ENCODE results near the gene NFIC. TPM values are rescaled to one million over a fixed set of nuclear protein-coding genes. Genes with fewer than 3 reads are reported as not detected.

The NFIC gene
- total RNA-seq, 1 experiment from 2014 or later, result 0.82 TPM

DNA sequence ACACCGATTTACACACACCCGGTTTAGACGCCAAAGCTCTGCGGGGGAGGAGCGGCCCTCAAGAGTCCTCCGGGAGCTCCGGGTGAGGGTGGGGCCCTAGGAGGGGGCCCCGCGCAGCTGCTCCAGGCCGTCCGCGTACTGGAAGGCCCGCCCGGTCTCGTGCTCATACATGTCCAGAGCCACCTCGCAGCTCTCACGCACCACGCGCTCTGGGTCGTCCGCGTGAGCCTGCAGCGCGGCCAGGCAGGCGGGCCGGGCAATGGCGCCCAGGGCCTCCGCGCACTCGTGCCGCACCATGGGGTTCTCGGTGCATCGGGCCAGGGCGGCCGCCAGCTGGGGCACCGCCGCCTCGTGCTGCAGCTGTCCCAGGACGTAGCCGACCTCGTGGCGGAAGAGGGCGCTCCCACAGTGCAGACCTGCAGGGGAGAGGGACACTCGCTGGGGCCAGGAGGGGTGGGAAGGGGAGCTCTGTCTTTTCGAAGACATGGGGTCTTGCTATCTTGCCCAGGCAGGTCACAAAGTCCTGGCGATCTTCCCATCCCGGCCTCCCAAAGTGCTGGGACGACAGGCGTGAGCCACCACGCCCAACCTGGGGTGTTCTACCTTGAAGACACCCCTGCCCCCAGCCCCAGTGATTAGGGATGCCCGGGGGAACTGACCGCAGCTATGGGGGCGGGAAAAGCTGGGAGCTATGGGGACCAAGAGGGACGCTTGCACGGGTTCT, 125.2 kb downstream of the NFIC start:
- H2AFZ ChIP-seq (ENCODE audit: low read length), result no peak overlapping the region
- no peaks in the 10 kb centered on the region for H3K4me1 ChIP-seq (ENCODE audit: low read length)
- no peaks in the 10 kb centered on the region for H3K27me3 ChIP-seq (ENCODE audit: low read length)
- H3K36me3 ChIP-seq (ENCODE audit: insufficient read depth, low read length), result no peaks in the 10 kb centered on the region
- no peak for DNase-seq
- no peak overlapping the region for H3K27ac ChIP-seq (ENCODE audit: low read length)
- no peak overlapping the region for H3K4me3 ChIP-seq (ENCODE audit: low read length)
- no peak overlapping the region for H3K9ac ChIP-seq (ENCODE audit: low read length)
- no peak overlapping the region for H3K4me2 ChIP-seq (ENCODE audit: low read depth, low read length, poor library complexity, severe bottlenecking)
- no peaks in the 10 kb centered on the region for H3K9me2 ChIP-seq (replicated peaks; ENCODE audit: insufficient read depth, low read length)
- H4K20me1 ChIP-seq (ENCODE audit: insufficient read depth, low read depth, low read length), result no peaks in the 10 kb centered on the region
- no peaks in the 10 kb centered on the region for H3K79me2 ChIP-seq (ENCODE audit: low read length)
- H3K9me3 ChIP-seq (ENCODE audit: low read length), result no peaks in the 10 kb centered on the region

DNA sequence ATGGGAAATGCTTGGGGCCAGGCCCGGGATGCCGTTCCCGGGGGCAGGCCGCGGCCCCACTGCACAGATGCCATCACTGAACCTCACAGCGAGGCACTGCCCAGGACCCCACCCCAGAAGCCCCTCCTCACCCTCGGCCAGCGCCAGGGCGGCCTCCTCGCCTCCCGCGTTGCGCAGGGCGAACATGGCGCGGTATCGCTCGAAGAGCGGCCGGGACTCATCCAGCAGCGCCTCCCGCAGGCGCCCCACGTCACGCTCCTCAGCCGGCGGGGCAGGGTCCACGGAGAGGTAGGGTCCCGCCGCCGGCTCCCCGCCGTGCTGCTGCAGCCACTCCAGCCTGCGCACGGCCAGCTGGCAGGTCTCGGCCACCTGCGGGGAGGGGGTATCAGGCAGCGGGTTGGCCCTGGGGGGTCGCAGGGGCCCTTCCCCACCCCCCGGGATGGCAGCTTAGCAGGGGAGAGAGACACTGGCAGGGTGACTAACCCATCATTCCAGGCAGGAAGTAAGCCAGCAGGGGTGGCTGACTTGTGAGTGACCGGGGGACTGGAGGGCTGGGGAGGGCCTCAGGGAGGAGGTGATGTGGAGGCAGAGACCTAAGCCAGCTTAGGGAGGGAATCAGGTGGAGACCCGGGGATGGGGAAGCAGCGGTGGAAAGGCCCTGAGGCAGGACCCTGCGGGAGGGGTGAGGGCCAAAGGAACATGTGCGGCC, 125.9 kb downstream of the NFIC start:
- DNase-seq, result no peak
- Histone ChIP-seq H3K9ac (ENCODE audit: low read length) (no peak overlapping the region), H3K9me2 (replicated peaks; ENCODE audit: insufficient read depth, low read length) (no peaks in the 10 kb centered on the region), H4K20me1 (ENCODE audit: insufficient read depth, low read depth, low read length) (no peaks in the 10 kb centered on the region), H3K27ac (ENCODE audit: low read length) (no peak overlapping the region), H3K27me3 (ENCODE audit: low read length) (no peaks in the 10 kb centered on the region), H3K4me2 (ENCODE audit: low read depth, low read length, poor library complexity, severe bottlenecking) (no peak overlapping the region), H3K9me3 (ENCODE audit: low read length) (no peaks in the 10 kb centered on the region), H3K4me1 (ENCODE audit: low read length) (no peaks in the 10 kb centered on the region), H2AFZ (ENCODE audit: low read length) (no peak overlapping the region), H3K4me3 (ENCODE audit: low read length) (no peak overlapping the region), H3K79me2 (ENCODE audit: low read length) (peaks cover 4% of the 10 kb centered on the region), H3K36me3 (ENCODE audit: insufficient read depth, low read length) (no peaks in the 10 kb centered on the region)

DNA sequence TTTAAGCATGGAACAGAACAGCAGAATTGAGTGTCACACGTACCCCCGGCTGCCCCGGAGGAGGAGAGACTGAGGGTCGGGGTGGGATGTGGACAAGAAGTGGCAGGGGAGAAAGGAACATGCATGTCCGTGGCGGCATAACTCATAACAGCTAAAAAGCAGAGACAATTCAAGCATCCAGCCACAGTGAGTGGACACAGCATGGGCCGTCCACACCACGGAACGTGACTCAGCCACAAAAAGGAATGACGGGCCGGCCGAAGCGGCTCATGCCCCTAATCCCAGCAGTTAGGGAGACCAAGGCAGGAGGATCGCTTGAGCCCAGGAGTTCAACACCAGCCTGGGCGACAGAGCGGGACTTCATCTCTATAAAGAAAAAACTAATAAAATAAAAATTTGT, 126.5 kb downstream of the NFIC start:
- no peaks in the 10 kb centered on the region for H3K9me3 ChIP-seq (ENCODE audit: low read length)
- no peaks in the 10 kb centered on the region for H3K27me3 ChIP-seq (ENCODE audit: low read length)
- no peaks in the 10 kb centered on the region for H3K36me3 ChIP-seq (ENCODE audit: insufficient read depth, low read length)
- H3K27ac ChIP-seq (ENCODE audit: low read length), result no peak overlapping the region
- H4K20me1 ChIP-seq (ENCODE audit: insufficient read depth, low read depth, low read length), result no peaks in the 10 kb centered on the region
- no peak overlapping the region for H3K9ac ChIP-seq (ENCODE audit: low read length)
- H3K4me2 ChIP-seq (ENCODE audit: low read depth, low read length, poor library complexity, severe bottlenecking), result no peak overlapping the region
- no peaks in the 10 kb centered on the region for H3K4me1 ChIP-seq (ENCODE audit: low read length)
- DNase-seq, result no peak
- H3K9me2 ChIP-seq (replicated peaks; ENCODE audit: insufficient read depth, low read length), result no peaks in the 10 kb centered on the region
- no peak overlapping the region for H3K4me3 ChIP-seq (ENCODE audit: low read length)
- H3K79me2 ChIP-seq (ENCODE audit: low read length), result peaks cover 10% of the 10 kb centered on the region
- H2AFZ ChIP-seq (ENCODE audit: low read length), result no peak overlapping the region

DNA sequence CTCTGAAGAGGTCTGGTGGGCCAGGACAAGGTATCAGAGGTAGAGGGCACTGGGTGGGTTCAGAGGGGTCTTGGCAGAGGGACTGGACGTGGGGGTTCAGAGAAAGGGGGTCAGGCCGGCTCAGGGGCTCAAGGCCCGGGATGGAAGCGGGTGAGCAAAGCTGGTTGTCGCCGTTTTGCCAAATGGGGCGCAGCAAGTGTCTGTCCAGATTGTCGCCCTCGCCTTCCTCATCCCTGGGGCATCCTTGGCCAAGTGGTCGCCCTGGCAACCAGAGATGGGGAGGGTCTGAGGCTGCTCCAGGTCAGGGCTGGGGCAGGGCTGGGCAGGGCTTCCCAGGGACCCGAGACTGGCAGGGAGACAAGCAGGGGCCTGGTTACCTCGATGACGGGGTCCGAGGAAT, 127.3 kb downstream of the NFIC start:
- no peaks in the 10 kb centered on the region for H3K9me3 ChIP-seq (ENCODE audit: low read length)
- H3K79me2 ChIP-seq (ENCODE audit: low read length), result peaks cover 15% of the 10 kb centered on the region
- H3K36me3 ChIP-seq (ENCODE audit: insufficient read depth, low read length), result no peaks in the 10 kb centered on the region
- no peak overlapping the region for H3K4me2 ChIP-seq (ENCODE audit: low read depth, low read length, poor library complexity, severe bottlenecking)
- no peaks in the 10 kb centered on the region for H3K27me3 ChIP-seq (ENCODE audit: low read length)
- no peak for DNase-seq
- no peak overlapping the region for H2AFZ ChIP-seq (ENCODE audit: low read length)
- no peak overlapping the region for H3K27ac ChIP-seq (ENCODE audit: low read length)
- H3K4me3 ChIP-seq (ENCODE audit: low read length), result no peak overlapping the region
- H3K9me2 ChIP-seq (replicated peaks; ENCODE audit: insufficient read depth, low read length), result no peaks in the 10 kb centered on the region
- H3K9ac ChIP-seq (ENCODE audit: low read length), result no peak overlapping the region
- no peaks in the 10 kb centered on the region for H4K20me1 ChIP-seq (ENCODE audit: insufficient read depth, low read depth, low read length)
- no peaks in the 10 kb centered on the region for H3K4me1 ChIP-seq (ENCODE audit: low read length)

DNA sequence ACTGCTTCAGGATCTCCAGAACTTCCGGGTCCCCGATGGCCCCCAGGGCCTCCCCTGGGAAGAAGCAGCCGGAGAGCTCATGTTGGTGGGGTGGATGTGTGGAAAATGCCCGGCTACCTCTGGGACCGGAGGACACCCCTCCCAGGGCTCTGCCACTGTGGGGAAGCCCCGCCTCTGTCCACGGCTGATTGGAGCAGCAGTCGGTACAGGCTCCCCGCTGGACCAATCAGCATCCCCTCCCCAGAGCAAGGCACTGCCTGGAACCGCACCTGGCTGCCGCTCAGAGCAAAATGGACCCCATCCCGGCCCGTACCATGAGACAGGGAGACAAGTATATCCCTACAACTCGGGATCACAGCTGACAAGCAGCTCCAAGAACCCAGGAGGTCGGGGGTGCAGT, 127.7 kb downstream of the NFIC start:
- no peaks in the 10 kb centered on the region for H3K36me3 ChIP-seq (ENCODE audit: insufficient read depth, low read length)
- H3K27me3 ChIP-seq (ENCODE audit: low read length), result no peaks in the 10 kb centered on the region
- no peaks in the 10 kb centered on the region for H3K9me3 ChIP-seq (ENCODE audit: low read length)
- DNase-seq, result peak; percentile 66
- H3K27ac ChIP-seq (ENCODE audit: low read length), result no peak overlapping the region
- H2AFZ ChIP-seq (ENCODE audit: low read length), result no peak overlapping the region
- H3K79me2 ChIP-seq (ENCODE audit: low read length), result peaks cover 19% of the 10 kb centered on the region
- no peak overlapping the region for H3K4me2 ChIP-seq (ENCODE audit: low read depth, low read length, poor library complexity, severe bottlenecking)
- H3K9ac ChIP-seq (ENCODE audit: low read length), result no peak overlapping the region
- no peaks in the 10 kb centered on the region for H3K9me2 ChIP-seq (replicated peaks; ENCODE audit: insufficient read depth, low read length)
- H3K4me1 ChIP-seq (ENCODE audit: low read length), result peaks cover under 1% of the 10 kb centered on the region; the same call in 1 of the 2 replicates
- H3K4me3 ChIP-seq (ENCODE audit: low read length), result no peak overlapping the region
- H4K20me1 ChIP-seq (ENCODE audit: insufficient read depth, low read depth, low read length), result no peaks in the 10 kb centered on the region

DNA sequence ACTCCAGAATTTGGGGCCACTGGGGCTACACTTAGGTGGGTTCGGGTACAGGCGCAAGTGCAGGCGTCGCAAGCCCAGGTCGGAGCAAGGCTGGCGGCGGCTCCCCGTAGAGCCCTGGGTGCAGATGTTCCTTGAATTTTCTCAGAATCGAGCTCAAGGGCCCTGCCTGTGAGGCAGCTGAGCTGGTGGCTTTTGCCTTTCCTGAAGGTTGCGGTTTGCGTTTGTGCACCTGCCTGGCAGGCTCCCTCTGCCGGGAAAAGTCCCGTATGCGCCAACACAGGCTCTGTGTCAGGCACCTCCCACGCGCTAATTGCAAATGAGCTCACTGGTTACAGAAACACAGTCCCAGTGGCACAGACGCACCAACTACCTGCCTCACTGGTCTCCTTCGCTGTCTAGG, 128.2 kb downstream of the NFIC start:
- Histone ChIP-seq H3K27ac (ENCODE audit: low read length) (no peak overlapping the region), H3K9me3 (ENCODE audit: low read length) (no peaks in the 10 kb centered on the region), H3K36me3 (ENCODE audit: insufficient read depth, low read length) (no peaks in the 10 kb centered on the region), H3K4me2 (ENCODE audit: low read depth, low read length, poor library complexity, severe bottlenecking) (no peak overlapping the region), H3K79me2 (ENCODE audit: low read length) (peaks cover 24% of the 10 kb centered on the region), H3K27me3 (ENCODE audit: low read length) (no peaks in the 10 kb centered on the region), H3K9ac (ENCODE audit: low read length) (no peak overlapping the region), H2AFZ (ENCODE audit: low read length) (no peak overlapping the region), H3K9me2 (replicated peaks; ENCODE audit: insufficient read depth, low read length) (no peaks in the 10 kb centered on the region), H4K20me1 (ENCODE audit: insufficient read depth, low read depth, low read length) (no peaks in the 10 kb centered on the region), H3K4me3 (ENCODE audit: low read length) (no peak overlapping the region), H3K4me1 (ENCODE audit: low read length) (peaks cover 6% of the 10 kb centered on the region)
- no peak for DNase-seq

DNA sequence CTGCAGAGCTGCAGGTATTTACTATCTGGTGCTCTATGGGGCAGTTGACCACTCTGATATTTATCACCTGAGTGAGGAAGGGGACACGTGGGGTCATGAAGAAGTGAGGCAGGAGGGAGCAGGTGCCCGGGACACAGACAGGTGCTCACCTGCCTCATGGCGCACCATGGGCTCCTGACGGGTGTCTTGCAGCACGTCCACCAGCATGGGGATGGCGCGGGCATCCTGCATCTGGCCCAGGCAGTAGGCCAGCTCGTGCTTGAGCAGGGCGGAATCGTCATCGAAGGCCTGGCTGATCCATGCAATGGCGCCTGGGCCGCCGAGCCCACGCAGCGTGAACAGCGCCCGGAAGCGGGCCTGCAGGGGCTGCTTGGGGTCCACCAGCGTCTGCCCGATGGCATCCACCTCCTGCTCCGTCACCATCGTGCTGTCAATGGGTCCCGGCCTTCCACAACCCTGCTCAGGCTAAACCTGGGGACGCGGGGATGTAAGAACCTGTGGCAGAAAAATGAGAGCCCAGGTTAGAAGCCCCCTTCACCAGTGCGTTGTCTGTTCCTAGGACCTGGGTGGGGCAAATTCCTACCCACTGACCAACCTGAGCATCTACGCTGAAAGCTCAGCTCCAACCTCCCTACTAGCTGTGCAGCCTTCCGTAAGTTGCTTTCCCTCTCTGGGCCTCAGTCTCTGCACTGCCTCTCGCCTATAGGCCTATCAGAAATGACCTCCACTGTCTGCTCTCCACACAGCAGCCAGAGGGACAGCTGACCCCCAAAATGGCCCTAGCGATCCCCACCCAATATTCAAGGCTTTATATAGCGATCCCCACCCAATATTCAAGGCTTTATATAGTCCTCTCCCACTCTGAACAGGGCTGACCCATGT, 130.2 kb downstream of the NFIC start:
- Histone ChIP-seq H2AFZ (ENCODE audit: low read length) (no peak overlapping the region), H3K4me3 (ENCODE audit: low read length) (no peak overlapping the region), H3K4me2 (ENCODE audit: low read depth, low read length, poor library complexity, severe bottlenecking) (no peak overlapping the region), H3K4me1 (ENCODE audit: low read length) (peaks cover 9% of the 10 kb centered on the region), H3K9ac (ENCODE audit: low read length) (no peak overlapping the region), H4K20me1 (ENCODE audit: insufficient read depth, low read depth, low read length) (no peaks in the 10 kb centered on the region), H3K9me3 (ENCODE audit: low read length) (no peaks in the 10 kb centered on the region), H3K36me3 (ENCODE audit: insufficient read depth, low read length) (no peaks in the 10 kb centered on the region), H3K79me2 (ENCODE audit: low read length) (peaks cover 33% of the 10 kb centered on the region), H3K27me3 (ENCODE audit: low read length) (no peaks in the 10 kb centered on the region), H3K27ac (ENCODE audit: low read length) (no peak overlapping the region), H3K9me2 (replicated peaks; ENCODE audit: insufficient read depth, low read length) (no peaks in the 10 kb centered on the region)
- DNase-seq, result no peak
